Panc1 (cell line): ENCODE measurements around the gene TMEM252.

Source experiments
- POLR2AphosphoS5 ChIP-seq: IDR thresholded peaks from 2 replicates; pipeline ENCODE4 v1.6.1; 2012; ENCODE audit warnings: mild to moderate bottlenecking, low read depth, low read length, moderate library complexity
- REST ChIP-seq, 2 experiments: IDR thresholded peaks; 2 replicates each; pipeline ENCODE4 v1.6.1; 2011 to 2012; ENCODE audit warnings: low read depth in 2 of 2, control low read depth in 1 of 2, low read length in 1 of 2, mild to moderate bottlenecking in 1 of 2, moderate library complexity in 1 of 2; ENCODE audit not compliant: insufficient read depth in 1 of 2

DNA sequence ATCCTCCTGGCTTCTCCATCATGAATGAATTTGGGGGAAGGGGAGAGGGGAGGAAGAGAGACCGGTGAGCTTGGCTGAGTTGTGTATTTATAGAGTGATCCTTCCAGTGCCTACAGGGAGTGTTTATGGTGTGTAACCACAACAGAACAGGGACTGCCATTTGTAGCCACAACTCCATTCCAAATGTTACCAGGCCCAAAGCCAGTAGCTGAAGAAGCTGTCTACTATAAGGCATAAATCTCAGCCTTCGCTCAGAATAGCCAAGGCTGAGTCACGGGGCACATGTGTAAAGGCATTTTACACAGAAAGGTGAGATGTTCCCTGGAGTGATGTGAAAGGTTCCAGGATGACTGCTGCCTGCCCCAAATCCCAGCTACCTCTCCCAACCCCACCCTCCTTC, 2.5 kb downstream of the TMEM252 start:
- TF ChIP-seq REST (IDR thresholded peaks at IDR 0.05; ENCODE audit: insufficient read depth in 1 of 2, low read depth in 2 of 2, low read length in 1 of 2) = no peak
- TF ChIP-seq POLR2AphosphoS5 = no peak
